ENCODE data around the gene SLC17A9.
"Not testable (repeated sequence)": the region's sequence is repeated elsewhere in the genome, so short reads cannot be mapped to it uniquely, and the experiment has no call there.

The SLC17A9 gene

GRCh38 chr20:62921119-62921687, 31.3 kb upstream of the SLC17A9 start:
- DNase-seq, result peak; percentile 45

GRCh38 chr20:62922451-62922921, 30.0 kb upstream of the SLC17A9 start:
- no peak for DNase-seq

- DNase-seq, result not testable (repeated sequence)
Measured at GRCh38 chr20:62923059-62923668, 29.3 kb upstream of the SLC17A9 start.

- DNase-seq, result no peak
Measured at GRCh38 chr20:62923669-62924441, 28.7 kb upstream of the SLC17A9 start.

GRCh38 chr20:62924442-62925075, 27.9 kb upstream of the SLC17A9 start:
- no peak for DNase-seq

GRCh38 chr20:62925076-62925419, 27.5 kb upstream of the SLC17A9 start:
- no peak for DNase-seq

- DNase-seq, result peak; percentile 45
Measured at GRCh38 chr20:62925420-62926228, 26.9 kb upstream of the SLC17A9 start.

GRCh38 chr20:62926229-62927127, 26.0 kb upstream of the SLC17A9 start, which contains the start of gene DIDO1:
TSS of gene DIDO1 (minus strand) at chr20:62926505.
- peak; percentile 91 for DNase-seq

GRCh38 chr20:62927128-62927705, 25.3 kb upstream of the SLC17A9 start:
- DNase-seq, result no peak

GRCh38 chr20:62928246-62928939, 24.1 kb upstream of the SLC17A9 start:
- DNase-seq, result no peak

GRCh38 chr20:62929051-62929538, 23.4 kb upstream of the SLC17A9 start:
- DNase-seq, result peak; percentile 78

GRCh38 chr20:62931464-62931863, 21.0 kb upstream of the SLC17A9 start:
- no peak for DNase-seq

GRCh38 chr20:62933966-62934365, 18.5 kb upstream of the SLC17A9 start:
- no peak for DNase-seq

- no peak for DNase-seq
Measured at GRCh38 chr20:62935204-62935967, 17.1 kb upstream of the SLC17A9 start.

- DNase-seq, result no peak
Measured at GRCh38 chr20:62935968-62936585, 16.4 kb upstream of the SLC17A9 start.

GRCh38 chr20:62937268-62938104, 15.0 kb upstream of the SLC17A9 start:
- peak; percentile 98 for DNase-seq

GRCh38 chr20:62938105-62938888, 14.2 kb upstream of the SLC17A9 start, which contains the start of gene GID8:
TSS of gene GID8 (plus strand) at chr20:62938147. CDS start at chr20:62941503, 3,356 bp downstream.
- peak; percentile 62 for DNase-seq

Data from femur (tissue), 1 donor.